HEK293T (cell line): ENCODE measurements around the gene BICC1.

Experiments
- ARNT ChIP-seq: fragments of 450-650 bp; IDR thresholded peaks from 2 replicates; pipeline ENCODE4 v1.6.1; 2017; ENCODE audit warnings: mild to moderate bottlenecking
- BHLHE40 ChIP-seq: fragments of 450-650 bp; IDR thresholded peaks from 2 replicates; pipeline ENCODE4 v1.6.1; 2016; ENCODE audit warnings: mild to moderate bottlenecking, moderate library complexity, borderline replicate concordance
- CTBP1 ChIP-seq: fragments of 450-650 bp; IDR thresholded peaks from 2 replicates; pipeline ENCODE4 v1.6.1; 2016; ENCODE audit warnings: borderline replicate concordance
- FOXA1 ChIP-seq: fragments of 450-650 bp; IDR thresholded peaks from 2 replicates; pipeline ENCODE4 v1.6.1; 2016; ENCODE audit warnings: mild to moderate bottlenecking
- FOXK2 ChIP-seq: fragments of 450-650 bp; IDR thresholded peaks from 2 replicates; pipeline ENCODE4 v1.6.1; 2016; ENCODE audit warnings: mild to moderate bottlenecking
- FOXM1 ChIP-seq: fragments of 450-650 bp; IDR thresholded peaks from 2 replicates; pipeline ENCODE4 v1.6.1; 2017; ENCODE audit warnings: mild to moderate bottlenecking, borderline replicate concordance
- L3MBTL2 ChIP-seq: fragments of 450-650 bp; conservative IDR thresholded peaks from 2 replicates; pipeline ENCODE4 v1.6.1; 2016; ENCODE audit warnings: mild to moderate bottlenecking
- NFRKB ChIP-seq: fragments of 450-650 bp; IDR thresholded peaks from 2 replicates; pipeline ENCODE4 v1.6.1; 2016; ENCODE audit warnings: mild to moderate bottlenecking, moderate library complexity
- SP1 ChIP-seq: fragments of 450-650 bp; IDR thresholded peaks from 2 replicates; pipeline ENCODE4 v1.6.1; 2017
- SUZ12 ChIP-seq: fragments of 450-650 bp; IDR thresholded peaks from 2 replicates; pipeline ENCODE4 v1.6.1; 2016; ENCODE audit warnings: mild to moderate bottlenecking
- TARDBP ChIP-seq: fragments of 450-650 bp; IDR thresholded peaks from 2 replicates; pipeline ENCODE4 v1.6.1; 2016
- ZNF384 ChIP-seq: fragments of 450-650 bp; IDR thresholded peaks from 2 replicates; pipeline ENCODE4 v1.6.1; 2016

- TF ChIP-seq L3MBTL2 (no peak), NFRKB (no peak), BHLHE40 (no peak), SUZ12 (no peak), SP1 (no peak), ZNF384 (no peak), FOXM1 (no peak), FOXA1 (no peak), TARDBP (no peak), FOXK2 (no peak), ARNT (no peak), CTBP1 (no peak)
These were observed 311.7 kb downstream of the BICC1 start for GRCh38 chr10:58824396-58824795.
